Hematopoietic multipotent progenitor cell treated with erythropoietin and hydrocortisone succinate and interleukin-3 and kit ligand, for 17 days (in vitro differentiated cells): Measurements from ENCODE around the gene SHC1.
A peak's percentile ranks its signal among the peaks of the same experiment; 100 is the strongest.

ENCODE experiments used
- DNase-seq: peaks from one replicate; pipeline ENCODE4 v3.0.0-alpha.2; 2015; ENCODE audit warnings: low spot score

The SHC1 gene, protein sequence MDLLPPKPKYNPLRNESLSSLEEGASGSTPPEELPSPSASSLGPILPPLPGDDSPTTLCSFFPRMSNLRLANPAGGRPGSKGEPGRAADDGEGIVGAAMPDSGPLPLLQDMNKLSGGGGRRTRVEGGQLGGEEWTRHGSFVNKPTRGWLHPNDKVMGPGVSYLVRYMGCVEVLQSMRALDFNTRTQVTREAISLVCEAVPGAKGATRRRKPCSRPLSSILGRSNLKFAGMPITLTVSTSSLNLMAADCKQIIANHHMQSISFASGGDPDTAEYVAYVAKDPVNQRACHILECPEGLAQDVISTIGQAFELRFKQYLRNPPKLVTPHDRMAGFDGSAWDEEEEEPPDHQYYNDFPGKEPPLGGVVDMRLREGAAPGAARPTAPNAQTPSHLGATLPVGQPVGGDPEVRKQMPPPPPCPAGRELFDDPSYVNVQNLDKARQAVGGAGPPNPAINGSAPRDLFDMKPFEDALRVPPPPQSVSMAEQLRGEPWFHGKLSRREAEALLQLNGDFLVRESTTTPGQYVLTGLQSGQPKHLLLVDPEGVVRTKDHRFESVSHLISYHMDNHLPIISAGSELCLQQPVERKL

GRCh38 chr1:154970631-154971340 lies at the start of gene SHC1:
SHC1 (minus strand) TSS chr1:154970747; CDS start chr1:154970526, 221 bp downstream.
- peak; percentile 90 for DNase-seq

GRCh38 chr1:155019377-155020245 lies 49.1 kb upstream of the SHC1 start:
- DNase-seq: no peak

DNA sequence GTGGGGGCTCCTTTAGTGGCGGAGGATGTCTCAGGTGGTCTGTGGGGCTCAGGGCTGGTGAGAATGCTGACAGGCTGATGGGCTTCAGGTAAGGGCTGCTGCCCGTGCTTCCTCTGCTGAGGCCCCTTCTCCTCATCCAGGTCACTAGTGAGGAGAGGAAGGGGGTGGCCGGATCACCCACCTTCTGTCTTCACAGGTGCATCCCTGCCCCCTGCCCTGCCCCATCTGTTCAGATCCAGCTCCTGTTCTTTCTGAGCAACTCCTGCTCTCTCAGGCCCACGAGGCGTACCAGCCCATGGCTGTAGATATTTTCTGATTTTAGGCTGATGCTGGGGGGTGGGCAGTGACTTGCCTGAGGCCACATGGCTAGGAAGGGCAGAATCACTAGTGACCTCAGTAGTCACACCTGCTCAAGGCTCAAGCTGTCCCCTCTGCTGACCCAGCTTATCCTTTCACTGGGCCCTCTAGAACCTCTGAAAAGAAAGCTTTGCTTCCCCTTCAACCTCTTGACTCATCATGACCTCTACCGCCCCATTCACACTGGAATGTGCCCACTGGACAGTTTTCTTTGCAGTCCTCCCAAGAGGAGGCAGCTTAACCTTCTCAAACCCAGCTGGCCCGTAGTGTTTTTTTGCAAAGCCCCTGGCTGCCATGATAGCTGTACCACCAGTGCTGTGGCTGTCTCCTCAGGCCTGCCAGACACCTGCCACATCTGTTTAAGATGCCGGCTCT lies 48.2 kb upstream of the SHC1 start:
- no peak for DNase-seq

DNA sequence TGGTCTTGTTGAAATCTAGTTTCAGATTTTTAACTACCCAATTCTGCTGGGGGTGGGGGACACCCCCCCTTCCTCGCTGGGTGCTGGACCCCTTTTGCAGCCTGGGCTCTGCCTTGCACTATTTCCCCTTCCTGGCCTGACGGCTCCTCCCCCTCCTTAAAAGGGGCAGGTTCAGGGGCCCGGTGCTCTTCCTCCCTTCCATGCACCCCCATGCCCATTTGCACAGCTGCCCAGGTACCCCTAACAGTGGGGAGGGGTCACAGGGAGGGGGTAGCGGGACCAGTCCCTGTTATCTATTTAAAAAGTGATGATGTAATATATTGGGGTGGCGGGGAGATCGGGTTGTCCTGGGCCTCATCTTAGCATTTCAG lies 47.4 kb upstream of the SHC1 start:
- DNase-seq: no peak

- DNase-seq: peak; percentile 89
Measured at GRCh38 chr1:155017041-155017945, 46.7 kb upstream of the SHC1 start.

DNA sequence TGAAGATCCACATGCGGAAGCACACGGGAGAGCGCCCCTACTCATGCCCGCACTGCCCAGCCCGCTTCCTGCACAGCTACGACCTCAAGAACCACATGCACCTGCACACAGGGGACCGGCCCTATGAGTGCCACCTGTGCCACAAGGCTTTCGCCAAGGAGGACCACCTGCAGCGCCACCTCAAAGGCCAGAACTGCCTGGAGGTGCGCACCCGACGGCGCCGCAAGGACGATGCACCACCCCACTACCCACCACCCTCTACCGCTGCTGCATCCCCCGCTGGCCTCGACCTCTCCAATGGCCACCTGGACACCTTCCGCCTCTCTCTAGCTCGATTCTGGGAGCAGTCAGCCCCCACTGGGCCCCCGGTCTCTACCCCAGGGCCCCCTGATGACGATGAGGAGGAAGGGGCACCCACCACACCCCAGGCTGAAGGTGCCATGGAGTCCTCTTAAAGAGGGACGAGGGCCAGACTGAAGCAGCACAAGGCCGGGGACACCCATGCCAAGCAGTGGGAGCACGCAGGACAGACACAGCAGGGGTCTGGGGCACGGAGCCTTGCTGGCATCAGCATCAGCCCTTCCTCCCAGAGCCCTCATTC lies 45.8 kb upstream of the SHC1 start:
- DNase-seq: no peak

DNA sequence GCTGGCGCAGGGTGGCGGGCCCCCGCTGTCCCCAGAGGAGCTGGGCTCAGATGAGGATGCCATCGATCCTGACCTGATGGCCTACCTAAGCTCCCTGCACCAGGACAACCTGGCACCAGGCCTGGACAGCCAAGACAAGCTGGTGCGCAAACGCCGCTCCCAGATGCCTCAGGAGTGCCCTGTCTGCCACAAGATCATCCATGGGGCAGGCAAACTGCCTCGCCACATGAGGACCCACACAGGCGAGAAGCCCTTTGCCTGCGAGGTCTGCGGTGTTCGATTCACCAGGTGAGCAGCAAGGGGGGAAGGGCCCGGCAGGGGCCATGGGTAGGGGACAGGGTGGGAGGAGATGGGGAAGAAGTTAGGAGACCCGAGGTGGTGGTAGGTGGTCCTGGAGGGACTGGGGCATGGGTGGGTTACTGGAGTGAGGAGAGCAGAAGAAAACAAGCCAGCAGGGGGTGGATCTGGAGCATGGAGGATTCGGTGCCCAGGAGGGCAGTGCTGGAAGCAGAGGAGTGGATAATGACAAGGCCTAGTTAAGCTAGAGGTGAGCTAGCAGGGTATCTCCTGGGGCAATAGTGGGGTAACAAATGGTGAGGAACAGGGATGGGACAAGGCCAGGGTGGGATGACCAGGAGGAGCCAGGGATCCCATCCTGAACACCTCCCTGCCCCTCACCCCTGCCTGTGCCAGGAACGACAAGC lies 45.1 kb upstream of the SHC1 start:
- DNase-seq: no peak

- no peak for DNase-seq
Measured at GRCh38 chr1:155014709-155015508, 44.4 kb upstream of the SHC1 start.

DNA sequence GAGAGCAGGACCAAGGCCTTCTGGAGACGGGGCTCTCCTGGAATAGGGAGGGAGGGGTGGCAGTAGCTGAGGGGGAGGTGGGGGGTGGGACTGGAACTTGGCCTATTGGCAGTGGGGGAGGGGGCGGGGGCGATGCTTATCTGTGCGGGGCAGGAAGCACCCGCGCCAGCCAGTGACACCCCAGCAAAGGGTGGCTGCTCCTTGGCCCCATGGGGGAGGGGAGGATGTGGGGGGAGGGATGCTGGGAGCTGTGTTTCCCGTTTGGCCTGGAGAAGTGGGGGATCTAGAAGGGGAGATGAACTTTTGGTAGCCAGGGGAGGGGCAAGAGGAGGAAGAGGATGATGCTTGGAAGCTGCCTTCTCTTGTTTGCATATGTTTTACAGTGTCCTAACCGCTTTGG lies 43.1 kb upstream of the SHC1 start:
- DNase-seq: no peak

DNA sequence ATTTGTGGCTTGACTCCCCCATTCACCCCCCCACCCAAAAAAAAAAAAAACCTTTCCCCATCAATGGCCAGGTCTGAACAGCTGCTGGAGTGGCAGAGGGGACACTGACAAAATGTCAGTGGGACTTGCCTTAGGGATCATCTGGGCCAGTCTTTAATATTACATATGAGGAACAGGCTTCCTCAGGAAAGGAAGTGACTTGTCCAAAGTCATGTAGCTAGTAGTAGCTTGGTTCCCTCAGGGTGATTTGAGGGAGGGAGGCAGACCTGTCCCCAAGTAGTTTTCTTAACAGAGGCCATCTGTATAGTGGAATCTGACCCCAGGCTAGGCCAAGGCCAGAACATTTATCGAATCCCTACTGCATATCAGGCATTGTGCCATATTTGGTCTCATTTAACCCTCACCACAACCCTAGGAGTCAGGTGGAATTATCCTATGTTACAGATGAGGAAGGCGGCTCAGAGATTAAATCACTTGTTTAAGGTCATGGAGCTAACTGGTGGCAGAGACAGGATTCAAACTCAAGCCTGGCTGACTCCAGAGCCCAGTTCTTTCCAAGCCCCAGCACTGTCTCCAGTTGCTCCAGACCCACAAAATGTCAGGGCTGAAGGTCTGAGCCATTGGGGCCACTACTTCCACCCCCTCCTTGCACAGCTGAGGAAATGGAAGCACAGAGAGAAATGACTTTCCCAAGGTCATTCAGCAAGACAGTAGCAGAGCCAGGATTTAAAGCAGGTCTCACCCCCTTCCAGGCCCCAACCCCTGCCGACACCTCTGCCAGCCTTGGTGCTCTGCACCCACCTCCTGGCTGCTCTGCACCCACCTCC lies 42.4 kb upstream of the SHC1 start:
- no peak for DNase-seq

DNA sequence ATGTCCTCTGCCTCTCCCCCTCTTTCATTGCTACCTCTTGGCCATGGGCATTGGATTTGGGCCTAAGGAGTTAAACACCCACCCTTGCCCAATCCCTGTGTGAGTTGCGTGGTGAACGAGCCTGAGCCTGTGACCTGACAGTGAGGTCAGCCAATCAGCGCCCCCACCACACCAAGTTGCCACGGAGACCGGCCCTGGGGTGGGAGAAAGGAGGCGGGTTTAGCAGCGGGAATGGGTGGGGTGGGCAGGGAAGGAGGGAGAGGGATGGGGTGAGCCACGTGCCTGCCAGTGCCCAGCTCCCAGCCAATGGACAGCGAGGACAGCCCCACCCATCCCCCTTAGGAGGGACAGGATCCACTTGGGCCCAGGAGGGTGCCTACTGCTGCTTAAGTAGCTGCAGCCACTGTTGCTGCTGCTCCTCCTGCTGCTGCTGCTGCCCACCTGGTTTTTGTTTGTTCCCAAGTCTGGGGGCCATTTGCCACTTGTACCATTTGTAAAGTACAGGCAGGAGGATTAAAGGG lies 41.5 kb upstream of the SHC1 start:
- DNase-seq: peak; percentile 87

DNA sequence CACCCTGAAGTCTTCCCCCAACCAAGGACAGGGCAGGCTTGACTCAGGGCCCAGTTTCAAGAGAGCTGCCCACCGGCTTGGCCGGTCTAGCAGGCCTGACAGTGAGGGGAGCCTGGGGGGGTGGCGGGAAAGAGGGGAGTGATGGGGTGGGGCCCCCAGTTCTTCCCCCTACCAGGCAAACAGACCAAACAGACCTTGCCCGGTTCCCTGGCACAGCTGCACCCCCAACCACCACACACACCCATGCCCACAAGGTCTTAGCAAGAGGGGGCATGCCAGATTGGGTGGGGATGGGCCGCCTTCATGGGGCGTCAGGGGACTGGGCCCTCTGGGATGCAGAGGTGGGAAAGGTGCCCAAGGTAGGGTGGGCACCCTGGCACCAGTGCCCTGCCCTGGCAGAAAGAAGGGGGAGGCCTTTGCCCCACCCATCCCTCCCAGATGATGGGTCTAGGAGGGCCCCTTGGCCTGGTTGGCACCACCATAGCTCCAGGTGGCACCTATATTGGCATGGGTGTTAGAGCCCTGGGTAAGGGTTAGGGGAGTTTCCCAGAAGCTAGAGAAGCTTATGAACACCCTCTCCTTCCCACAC lies 41.0 kb upstream of the SHC1 start:
- no peak for DNase-seq

DNA sequence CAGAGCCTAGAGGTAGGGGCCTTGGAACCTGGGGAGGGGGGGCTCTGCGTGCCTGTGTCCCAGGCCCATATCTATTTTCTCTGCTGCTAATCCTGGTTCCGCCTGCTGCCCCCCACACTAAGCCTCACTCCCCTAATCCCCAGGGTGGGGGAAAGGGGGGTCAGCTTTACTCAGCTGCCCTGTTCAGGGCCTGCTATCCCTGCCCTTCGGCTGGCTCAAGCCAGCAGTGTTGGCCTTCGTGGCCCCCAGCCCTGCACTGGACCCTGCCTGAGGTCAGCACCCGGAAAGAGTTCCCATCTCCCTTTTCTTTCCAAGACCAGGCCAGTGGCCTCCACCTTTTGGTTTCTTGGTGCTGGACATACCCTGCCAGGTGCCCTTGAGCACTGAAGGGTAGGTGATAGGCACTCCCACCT lies 40.5 kb upstream of the SHC1 start:
- no peak for DNase-seq

GRCh38 chr1:155010211-155010918 lies 39.8 kb upstream of the SHC1 start:
- DNase-seq: no peak

DNA sequence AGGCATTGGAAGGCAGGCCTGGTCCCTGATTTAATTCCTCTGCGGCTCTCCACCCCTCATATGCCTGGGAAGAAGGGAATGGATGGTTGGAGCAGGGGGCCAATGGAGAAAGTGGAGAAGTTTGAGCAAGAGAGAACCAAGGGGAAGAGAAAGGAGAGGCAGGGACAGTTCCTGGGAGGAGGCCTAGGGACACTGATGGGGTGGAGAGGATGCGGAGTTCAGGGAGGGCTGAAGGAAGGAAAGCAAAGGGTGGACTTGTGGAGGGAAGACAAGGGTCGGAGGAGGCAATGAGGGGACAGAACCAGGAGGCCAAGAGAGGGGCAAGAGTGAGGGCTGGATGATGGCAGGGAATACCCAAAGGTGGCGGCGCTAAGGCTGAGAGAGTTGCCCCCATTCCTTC lies 39.2 kb upstream of the SHC1 start:
- DNase-seq: no peak

- no peak for DNase-seq
Measured at GRCh38 chr1:155009221-155009711, 38.7 kb upstream of the SHC1 start.
